ENCODE results near the gene CACNB2.

- TF ChIP-seq CTCF (conservative IDR thresholded peaks at IDR 0.05; ENCODE audit: low read depth, low read length) (no peak), EZH2 (IDR thresholded peaks at IDR 0.05; ENCODE audit: borderline replicate concordance, low read depth, low read length, poor library complexity, severe bottlenecking) (no peak)
Observed at GRCh38 chr10:18133046-18133445, 7.2 kb upstream of the CACNB2 start.
